Prostate gland (tissue), 2 donors: ENCODE results near the gene RUVBL1. TPM values are rescaled to one million over a fixed set of nuclear protein-coding genes. Genes with fewer than 3 reads are reported as not detected.

Experiments used
- DNase-seq: peaks from one replicate; pipeline ENCODE4 v3.0.0-alpha.2; 2019; ENCODE audit warnings: low spot score
- H3K27ac ChIP-seq, 2 donors: fragments of 200-600 bp; sonication (generic); 2 replicates each; pipeline ENCODE4 v1.5.1; 2017 to 2019
- H3K27me3 ChIP-seq: fragments of 200-600 bp; sonication (generic); replicated peaks from 2 replicates; pipeline ENCODE4 v1.5.1; 2019; ENCODE audit not compliant: insufficient read depth
- H3K36me3 ChIP-seq, 2 donors: fragments of 200-600 bp; sonication (generic); 1 replicate in 1 of 2; 2 replicates in 1 of 2; pipeline versions ENCODE4 v1.5.1 to v1.8.1; 2017 to 2019
- H3K4me1 ChIP-seq: fragments of 200-600 bp; sonication (generic); replicated peaks from 2 replicates; pipeline ENCODE4 v1.5.1; 2019
- H3K4me3 ChIP-seq, 2 donors: fragments of 200-600 bp; sonication (generic); 2 replicates each; pipeline ENCODE4 v1.5.1; 2017 to 2019
- H3K9me3 ChIP-seq: fragments of 200-600 bp; sonication (generic); 2 replicates; pipeline ENCODE4 v1.5.1; 2017
- POLR2A ChIP-seq: fragments of 450-650 bp; IDR thresholded peaks from one replicate; pipeline ENCODE4 v1.6.1; 2016; ENCODE audit warnings: antibody characterized with exemption, mild to moderate bottlenecking
- POLR2AphosphoS5 ChIP-seq: sonication (generic); formaldehyde crosslinking; IDR thresholded peaks from one replicate; pipeline ENCODE4 v1.6.1; 2017; ENCODE audit warnings: antibody characterized with exemption
- WGBS: methylation state at CpG from one replicate; pipeline ENCODE4 v1.1.5; 2018; 5-methylcytosine and 5-hydroxymethylcytosine counted together
- intact Hi-C: fragments of 100-400 bp; cut with DNase I; formaldehyde crosslinking; loops from one replicate; pipeline ENCODE4 v1.14.2; 2022
- total RNA-seq, 2 donors: library from RNA; depleted of rRNA; stranded (reverse); fragments of >200 nt; gene quantifications; one replicate each; pipeline ENCODE4 v1.1.0, GENCODE V29; 2016
- TF ChIP-seq, protein P1 (sequence below), 4 experiments: fragments of 200-600 bp in 2 of 4; fragments of 450-650 bp in 2 of 4; sonication (generic) in 2 of 4; IDR thresholded peaks; 1 replicate in 3 of 4; 2 replicates in 1 of 4; pipeline ENCODE4 v1.5.1; 2016 to 2019; ENCODE audit warnings: antibody characterized with exemption in 4 of 4, mild to moderate bottlenecking in 2 of 4, moderate library complexity in 2 of 4

Gene RUVBL1
- total RNA-seq, 2 donors from 2014 or later, result 24.0 to 28.1 TPM

- Histone ChIP-seq H3K36me3 (peaks cover 16 to 41% of the 10 kb centered on the region in 2 donors), H3K27me3 (no peaks in the 10 kb centered on the region), H3K4me1 (no peaks in the 10 kb centered on the region), H3K4me3 (no peak overlapping the region), H3K27ac (no peak overlapping the region), H3K9me3 (no peaks in the 10 kb centered on the region)
- 61% methylated on average over 7 of the region's 7 CpGs for WGBS
- intact Hi-C loops, result no loop called here
- TF ChIP-seq POLR2AphosphoS5 (no peak), POLR2A (no peak)
- TF ChIP-seq, protein P1, sequence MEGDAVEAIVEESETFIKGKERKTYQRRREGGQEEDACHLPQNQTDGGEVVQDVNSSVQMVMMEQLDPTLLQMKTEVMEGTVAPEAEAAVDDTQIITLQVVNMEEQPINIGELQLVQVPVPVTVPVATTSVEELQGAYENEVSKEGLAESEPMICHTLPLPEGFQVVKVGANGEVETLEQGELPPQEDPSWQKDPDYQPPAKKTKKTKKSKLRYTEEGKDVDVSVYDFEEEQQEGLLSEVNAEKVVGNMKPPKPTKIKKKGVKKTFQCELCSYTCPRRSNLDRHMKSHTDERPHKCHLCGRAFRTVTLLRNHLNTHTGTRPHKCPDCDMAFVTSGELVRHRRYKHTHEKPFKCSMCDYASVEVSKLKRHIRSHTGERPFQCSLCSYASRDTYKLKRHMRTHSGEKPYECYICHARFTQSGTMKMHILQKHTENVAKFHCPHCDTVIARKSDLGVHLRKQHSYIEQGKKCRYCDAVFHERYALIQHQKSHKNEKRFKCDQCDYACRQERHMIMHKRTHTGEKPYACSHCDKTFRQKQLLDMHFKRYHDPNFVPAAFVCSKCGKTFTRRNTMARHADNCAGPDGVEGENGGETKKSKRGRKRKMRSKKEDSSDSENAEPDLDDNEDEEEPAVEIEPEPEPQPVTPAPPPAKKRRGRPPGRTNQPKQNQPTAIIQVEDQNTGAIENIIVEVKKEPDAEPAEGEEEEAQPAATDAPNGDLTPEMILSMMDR (IDR thresholded peaks at IDR 0.05), result no peak
- DNase-seq, result no peak
These were observed 56.1 kb downstream of the RUVBL1 start for GRCh38 chr3:128067489-128067888.

GRCh38 chr3:128066676-128067075 is 56.9 kb downstream of the RUVBL1 start:
- H3K36me3 ChIP-seq, result peaks cover 18 to 47% of the 10 kb centered on the region in 2 donors
- TF ChIP-seq POLR2AphosphoS5 (no peak), POLR2A (no peak)
- TF ChIP-seq, protein P1 (IDR thresholded peaks at IDR 0.05), result no peak
- H3K4me1 ChIP-seq, result no peaks in the 10 kb centered on the region
- no peaks in the 10 kb centered on the region for H3K27me3 ChIP-seq
- WGBS, result 93% methylated on average over 9 of the region's 9 CpGs
- H3K4me3 ChIP-seq, result no peak overlapping the region
- DNase-seq, result no peak
- no peak overlapping the region for H3K27ac ChIP-seq
- H3K9me3 ChIP-seq, result no peaks in the 10 kb centered on the region
- intact Hi-C loops, result no loop called here

DNA sequence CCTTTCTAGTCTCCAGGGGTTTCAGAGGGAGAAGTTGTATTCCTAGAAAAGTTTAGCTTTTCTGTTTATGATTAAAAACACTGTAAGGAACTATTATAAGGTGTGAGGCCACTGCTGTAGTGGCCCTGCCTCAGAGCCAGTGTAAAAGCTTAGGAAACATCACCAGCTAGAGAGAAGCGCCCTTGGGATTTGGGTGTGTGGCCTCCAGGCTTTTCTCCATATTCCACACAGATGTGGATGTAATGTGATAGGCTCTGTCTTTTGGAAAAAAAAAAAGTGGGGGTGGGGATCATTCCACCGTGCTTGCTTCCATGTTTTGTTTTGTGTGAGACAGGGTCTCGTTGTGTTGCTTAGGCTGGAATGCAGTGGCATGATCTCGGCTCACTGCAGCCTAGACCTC is 57.5 kb downstream of the RUVBL1 start:
- WGBS, result 89% methylated on average over 4 of the region's 4 CpGs
- H3K27ac ChIP-seq, result no peak overlapping the region
- intact Hi-C loops, result no loop called here
- TF ChIP-seq, protein P1 (IDR thresholded peaks at IDR 0.05), result no peak
- TF ChIP-seq POLR2AphosphoS5 (no peak), POLR2A (no peak)
- peaks cover 18 to 49% of the 10 kb centered on the region in 2 donors for H3K36me3 ChIP-seq
- H3K27me3 ChIP-seq, result no peaks in the 10 kb centered on the region
- H3K4me3 ChIP-seq, result no peak overlapping the region
- DNase-seq, result no peak
- H3K4me1 ChIP-seq, result no peaks in the 10 kb centered on the region
- no peaks in the 10 kb centered on the region for H3K9me3 ChIP-seq

DNA sequence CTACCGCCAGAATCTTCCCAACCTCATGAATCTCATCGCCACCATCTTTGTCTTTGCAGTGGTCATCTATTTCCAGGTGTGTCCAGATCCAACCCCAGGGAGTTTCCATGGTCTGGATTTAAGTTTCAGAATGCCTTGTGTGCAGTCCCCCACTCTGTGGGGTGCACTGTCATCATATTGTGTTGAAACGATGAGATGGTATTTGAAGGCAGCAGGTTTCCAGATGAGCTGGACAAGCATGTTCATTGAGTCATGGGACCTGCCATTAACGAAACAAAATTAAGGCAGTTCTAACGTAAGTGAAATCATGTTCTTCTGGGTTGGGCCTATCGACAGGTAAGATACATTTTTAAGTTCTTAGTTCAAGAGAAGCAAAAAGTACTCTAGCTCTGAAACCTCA is 58.6 kb downstream of the RUVBL1 start:
- Histone ChIP-seq H3K4me1 (no peaks in the 10 kb centered on the region), H3K4me3 (no peak overlapping the region), H3K27ac (no peak overlapping the region), H3K36me3 (peaks cover 18 to 51% of the 10 kb centered on the region in 2 donors), H3K27me3 (no peaks in the 10 kb centered on the region), H3K9me3 (no peaks in the 10 kb centered on the region)
- intact Hi-C loops, result no loop called here
- no peak for DNase-seq
- 90% methylated on average over 6 of the region's 6 CpGs for WGBS
- TF ChIP-seq, protein P1 (IDR thresholded peaks at IDR 0.05), result no peak
- no peak for TF ChIP-seq POLR2AphosphoS5

DNA sequence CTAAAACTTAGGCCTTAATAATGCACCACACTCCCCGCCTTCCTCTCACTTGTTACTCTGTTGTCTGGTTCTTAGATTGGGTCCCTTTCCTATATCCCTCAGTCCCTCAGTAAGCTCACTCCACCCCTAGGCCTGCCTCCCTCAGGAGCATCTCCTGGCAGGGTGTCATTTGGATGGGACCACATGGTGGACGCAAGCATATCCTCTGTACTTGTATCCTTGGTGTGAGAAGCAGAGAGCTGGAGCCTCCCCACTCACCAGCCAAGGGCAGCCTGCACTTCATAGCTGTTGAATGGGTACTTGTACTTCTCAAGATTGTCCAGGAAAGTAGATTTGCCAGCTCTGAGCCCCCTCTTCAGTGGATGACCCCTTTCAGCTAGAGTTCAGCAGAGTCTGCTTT is 59.7 kb downstream of the RUVBL1 start:
- intact Hi-C loops, result no loop called here
- WGBS, result 78% methylated on average over 2 of the region's 2 CpGs
- TF ChIP-seq POLR2AphosphoS5 (no peak), POLR2A (no peak)
- TF ChIP-seq, protein P1 (IDR thresholded peaks at IDR 0.05), result no peak
- Histone ChIP-seq H3K36me3 (peaks cover 18 to 53% of the 10 kb centered on the region in 2 donors), H3K4me1 (no peaks in the 10 kb centered on the region), H3K27ac (no peak overlapping the region), H3K27me3 (no peaks in the 10 kb centered on the region), H3K4me3 (no peak overlapping the region), H3K9me3 (no peaks in the 10 kb centered on the region)
- no peak for DNase-seq
